ENCODE data around the gene FOXK1.

DNA sequence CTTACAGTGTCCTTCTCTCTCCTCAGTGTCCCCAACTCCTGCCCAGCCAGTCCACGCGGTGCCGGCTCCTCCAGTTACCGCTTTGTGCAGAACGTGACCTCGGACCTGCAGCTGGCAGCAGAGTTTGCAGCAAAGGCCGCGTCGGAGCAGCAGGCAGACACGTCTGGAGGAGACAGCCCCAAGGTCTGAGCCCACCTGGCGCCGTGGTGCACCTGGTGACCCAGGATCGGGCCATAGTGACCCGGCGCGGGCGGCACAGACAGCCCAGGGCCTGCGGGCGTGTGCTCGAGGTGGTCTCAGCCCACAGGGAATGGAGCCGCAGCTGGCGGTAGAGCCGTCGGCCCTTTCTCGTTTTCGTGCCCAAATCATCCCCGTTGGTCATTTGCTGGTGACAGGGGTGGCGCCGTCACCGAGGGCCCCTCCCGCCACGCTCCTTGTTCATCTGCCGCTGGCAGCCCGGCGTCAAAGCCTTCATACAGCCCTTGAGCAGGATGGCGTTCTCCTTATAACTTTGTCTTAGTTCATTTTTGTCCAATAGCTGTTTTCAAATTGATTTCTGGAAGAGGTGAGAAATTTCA lies 72.4 kb downstream of the FOXK1 start:
- TF ChIP-seq, protein P1, sequence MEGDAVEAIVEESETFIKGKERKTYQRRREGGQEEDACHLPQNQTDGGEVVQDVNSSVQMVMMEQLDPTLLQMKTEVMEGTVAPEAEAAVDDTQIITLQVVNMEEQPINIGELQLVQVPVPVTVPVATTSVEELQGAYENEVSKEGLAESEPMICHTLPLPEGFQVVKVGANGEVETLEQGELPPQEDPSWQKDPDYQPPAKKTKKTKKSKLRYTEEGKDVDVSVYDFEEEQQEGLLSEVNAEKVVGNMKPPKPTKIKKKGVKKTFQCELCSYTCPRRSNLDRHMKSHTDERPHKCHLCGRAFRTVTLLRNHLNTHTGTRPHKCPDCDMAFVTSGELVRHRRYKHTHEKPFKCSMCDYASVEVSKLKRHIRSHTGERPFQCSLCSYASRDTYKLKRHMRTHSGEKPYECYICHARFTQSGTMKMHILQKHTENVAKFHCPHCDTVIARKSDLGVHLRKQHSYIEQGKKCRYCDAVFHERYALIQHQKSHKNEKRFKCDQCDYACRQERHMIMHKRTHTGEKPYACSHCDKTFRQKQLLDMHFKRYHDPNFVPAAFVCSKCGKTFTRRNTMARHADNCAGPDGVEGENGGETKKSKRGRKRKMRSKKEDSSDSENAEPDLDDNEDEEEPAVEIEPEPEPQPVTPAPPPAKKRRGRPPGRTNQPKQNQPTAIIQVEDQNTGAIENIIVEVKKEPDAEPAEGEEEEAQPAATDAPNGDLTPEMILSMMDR (IDR thresholded peaks at IDR 0.05) = no peak
- TF ChIP-seq ZFX (IDR thresholded peaks at IDR 0.05; ENCODE audit: borderline replicate concordance) = no peak

Data from 22Rv1 (cell line).